Activated CD4-positive, alpha-beta memory T cell treated with anti-CD3 and anti-CD28 coated beads, Interleukin-2, amount 10 ng/mL, durations not matched to agents 7 days and 5 days (primary cell): ENCODE measurements around the gene TOMM40L. TPM values are rescaled to one million over a fixed set of nuclear protein-coding genes. Genes with fewer than 3 reads are reported as not detected.

Experiments used
- CTCF ChIA-PET: fragments of 350-600 bp; sonication (Branson Sonifier 250); formaldehyde crosslinking; loops from one replicate; lab custom pipeline; 2021; ENCODE audit warnings: antibody characterized with exemption, inconsistent platforms; lab: Charles Lee
- POLR2A ChIA-PET: fragments of 350-600 bp; sonication (Branson Sonifier 250); formaldehyde crosslinking; loops from one replicate; lab custom pipeline; 2021; ENCODE audit warnings: antibody characterized with exemption; lab: Charles Lee
- DNase-seq: peaks from one replicate; pipeline ENCODE4 v3.0.0-alpha.2; 2020
- H3K27ac Mint-ChIP-seq: one replicate; pipeline ENCODE4 v1.8.0; 2021; ENCODE audit warnings: mild to moderate bottlenecking, mixed read lengths
- H3K27me3 Mint-ChIP-seq: one replicate; pipeline ENCODE4 v1.8.0; 2021; ENCODE audit warnings: mixed read lengths
- H3K36me3 Mint-ChIP-seq: one replicate; pipeline ENCODE4 v1.8.0; 2021; ENCODE audit warnings: low read depth, mixed read lengths
- H3K4me1 Mint-ChIP-seq: one replicate; pipeline ENCODE4 v1.8.0; 2021; ENCODE audit warnings: mixed read lengths
- H3K4me3 Mint-ChIP-seq: one replicate; pipeline ENCODE4 v1.8.0; 2021; ENCODE audit warnings: mild to moderate bottlenecking, mixed read lengths
- H3K9me3 Mint-ChIP-seq: one replicate; pipeline ENCODE4 v1.8.0; 2021; ENCODE audit warnings: mixed read lengths
- total RNA-seq, 2 experiments: library from RNA; stranded (reverse); gene quantifications; one replicate each; pipeline ENCODE4 v1.2.3, GENCODE V29; 2021

The TOMM40L gene
- total RNA-seq, 2 experiments from 2014 or later = 17.4 to 18.1 TPM

DNA sequence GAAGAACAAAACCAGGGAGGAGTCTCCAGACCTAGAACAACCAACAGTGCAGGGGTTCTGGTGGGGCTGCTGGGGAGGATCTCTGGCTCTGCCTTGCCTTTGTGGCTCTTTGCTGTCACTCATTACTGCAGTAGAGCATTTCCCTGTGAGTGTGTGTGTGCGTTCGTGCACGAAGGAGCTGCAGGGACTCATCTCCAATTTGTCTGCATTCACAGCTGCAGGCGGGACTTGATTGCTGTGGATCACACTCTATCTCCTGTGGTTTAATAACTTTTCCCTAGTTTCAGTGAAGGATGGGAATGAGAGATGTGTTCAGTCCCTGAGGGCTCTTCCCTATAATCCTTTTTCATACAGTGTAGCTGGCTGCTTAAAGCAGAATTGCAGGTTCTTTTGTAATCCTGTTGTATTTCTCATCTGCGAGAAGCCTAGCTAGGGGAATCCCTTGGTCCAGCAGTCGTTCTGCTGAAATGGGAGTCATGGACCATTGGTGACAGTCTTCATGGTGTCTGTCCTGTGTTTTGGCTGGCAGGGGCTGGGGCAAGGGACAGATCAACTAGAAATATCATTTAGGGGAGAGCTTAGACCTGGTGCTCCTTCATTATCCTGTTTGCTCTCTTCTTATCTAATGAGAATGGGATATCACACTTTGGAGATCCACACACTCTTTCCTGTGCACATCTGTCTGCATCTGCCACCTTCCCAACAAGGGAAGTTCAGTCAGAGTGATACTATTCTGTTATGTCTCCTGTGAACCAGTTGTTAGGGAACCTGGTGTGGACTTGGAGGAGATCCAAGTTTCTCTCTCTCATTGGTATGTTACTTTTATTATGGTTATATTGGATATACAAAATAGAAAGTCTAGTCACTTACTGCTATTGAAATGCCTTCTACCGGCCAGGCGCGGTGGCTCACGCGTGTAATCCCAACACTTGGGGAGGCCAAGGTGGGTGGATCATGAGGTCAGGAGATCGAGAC, 35.7 kb downstream of the TOMM40L start:
- H3K36me3 Mint-ChIP-seq = peaks cover 14% of the 10 kb centered on the region
- H3K4me1 Mint-ChIP-seq = peaks cover 15% of the 10 kb centered on the region
- peaks cover 65% of the 10 kb centered on the region for H3K27me3 Mint-ChIP-seq
- peaks cover 10% of the 10 kb centered on the region for H3K9me3 Mint-ChIP-seq
- DNase-seq = no peak
- no peak overlapping the region for H3K27ac Mint-ChIP-seq
- POLR2A ChIA-PET = no interaction called here
- H3K4me3 Mint-ChIP-seq = no peak overlapping the region
- CTCF ChIA-PET = interaction anchor here (0.8 kb wide), 1 partner anchor 30 kb away, joined by 4 read pairs; no protein-coding TSS in a partner anchor

DNA sequence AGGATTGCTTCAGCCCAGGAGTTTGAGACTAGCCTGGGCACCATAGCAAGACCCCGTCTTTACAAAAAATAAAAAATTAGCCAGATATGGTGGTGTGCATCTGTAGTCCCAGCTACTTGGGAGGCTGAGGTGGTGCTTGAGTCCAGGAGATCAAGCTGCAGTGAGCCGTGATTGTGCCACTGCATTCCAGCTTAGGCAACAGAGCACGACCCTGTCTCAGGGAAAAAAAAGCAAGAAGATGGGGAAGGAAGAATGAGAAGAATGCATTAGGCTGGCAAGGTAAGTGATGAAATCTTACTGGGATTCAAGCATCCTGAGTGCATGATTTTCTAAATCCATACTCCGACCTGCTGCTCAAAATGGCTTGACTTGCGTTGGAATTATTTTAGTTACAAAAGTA, 39.4 kb downstream of the TOMM40L start:
- H3K27ac Mint-ChIP-seq = no peak overlapping the region
- H3K36me3 Mint-ChIP-seq = no peaks in the 10 kb centered on the region
- ChIA-PET CTCF (interaction anchor here (1.7 to 1.8 kb wide), 2 partner anchors 35 to 39 kb away, joined by 3 to 4 read pairs; partner anchors contain the start of gene TOMM40L), POLR2A (no interaction called here)
- H3K9me3 Mint-ChIP-seq = no peaks in the 10 kb centered on the region
- peaks cover 30% of the 10 kb centered on the region for H3K27me3 Mint-ChIP-seq
- no peak overlapping the region for H3K4me3 Mint-ChIP-seq
- DNase-seq = no peak
- peaks cover 2% of the 10 kb centered on the region for H3K4me1 Mint-ChIP-seq

DNA sequence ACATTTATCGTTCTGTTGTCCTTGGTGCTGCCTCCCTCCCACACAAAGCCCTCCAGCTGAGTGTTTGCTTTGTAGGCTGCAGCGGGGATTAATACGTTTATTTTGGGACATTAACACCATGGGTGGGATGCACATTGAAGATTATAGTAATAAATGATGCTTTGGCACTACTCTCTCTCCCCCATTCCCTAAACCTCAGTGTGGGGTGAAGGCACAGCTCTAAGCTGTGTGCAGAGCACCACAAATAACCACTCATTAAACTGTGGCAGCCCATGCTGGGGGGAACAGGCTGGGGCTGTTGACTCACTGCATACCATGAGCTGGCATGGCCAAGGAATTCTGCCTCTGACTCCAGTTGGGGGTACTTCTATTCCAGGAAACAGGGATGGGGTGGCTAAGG, 40.3 kb downstream of the TOMM40L start:
- no peak for DNase-seq
- ChIA-PET POLR2A (no interaction called here), CTCF (no interaction called here)
- Mint-ChIP-seq H3K9me3 (no peaks in the 10 kb centered on the region), H3K36me3 (no peaks in the 10 kb centered on the region), H3K4me3 (no peak overlapping the region), H3K4me1 (peaks cover 2% of the 10 kb centered on the region), H3K27me3 (peaks cover 21% of the 10 kb centered on the region), H3K27ac (no peak overlapping the region)

DNA sequence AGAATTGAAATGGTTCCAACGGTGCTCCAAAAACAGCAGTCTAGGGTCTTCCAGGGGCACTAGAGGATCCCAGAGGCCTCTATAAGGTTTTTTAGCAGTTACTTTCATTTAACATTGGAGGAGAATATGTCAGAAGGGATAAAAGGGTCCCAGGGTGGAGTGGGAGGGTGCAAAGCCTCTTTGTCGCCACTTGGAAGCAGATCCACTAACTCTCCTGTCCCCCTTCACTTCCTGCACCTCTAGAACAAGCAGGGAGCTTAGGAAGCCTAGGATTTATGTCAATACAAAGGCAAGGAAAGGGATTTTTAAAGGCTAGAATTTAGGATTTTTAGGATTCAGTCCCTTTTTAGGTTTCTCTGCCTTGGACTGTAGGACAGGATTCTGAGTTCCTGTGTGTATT, 41.0 kb downstream of the TOMM40L start:
- peaks cover 2% of the 10 kb centered on the region for H3K4me1 Mint-ChIP-seq
- no peak overlapping the region for H3K4me3 Mint-ChIP-seq
- no peak for DNase-seq
- peaks cover 15% of the 10 kb centered on the region for H3K27me3 Mint-ChIP-seq
- POLR2A ChIA-PET = no interaction called here
- no peak overlapping the region for H3K27ac Mint-ChIP-seq
- H3K9me3 Mint-ChIP-seq = no peaks in the 10 kb centered on the region
- H3K36me3 Mint-ChIP-seq = no peaks in the 10 kb centered on the region
- CTCF ChIA-PET = no interaction called here

DNA sequence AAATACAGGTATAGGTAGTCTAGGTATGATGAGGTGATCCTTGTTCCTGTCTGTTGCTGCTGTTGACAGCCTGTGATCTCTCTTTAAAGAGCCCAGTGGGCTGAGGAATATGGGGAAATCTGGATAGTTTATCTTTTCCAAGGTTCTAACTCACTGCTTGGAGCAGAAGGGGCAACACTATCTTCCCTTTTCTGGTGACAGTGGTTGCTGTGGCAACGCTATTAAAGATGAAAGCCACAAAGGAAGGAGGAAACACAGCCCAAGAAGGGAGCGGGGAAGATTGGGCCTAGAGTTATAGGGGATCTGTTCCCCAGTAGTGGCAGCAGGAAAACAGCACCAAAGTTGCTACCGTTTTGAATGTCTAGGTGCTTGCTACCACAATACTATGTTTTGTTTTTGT, 41.5 kb downstream of the TOMM40L start:
- POLR2A ChIA-PET = no interaction called here
- Mint-ChIP-seq H3K27ac (no peak overlapping the region), H3K27me3 (peaks cover 12% of the 10 kb centered on the region), H3K9me3 (no peaks in the 10 kb centered on the region), H3K4me3 (no peak overlapping the region), H3K4me1 (peaks cover 2% of the 10 kb centered on the region), H3K36me3 (no peaks in the 10 kb centered on the region)
- DNase-seq = no peak
- CTCF ChIA-PET = no interaction called here

DNA sequence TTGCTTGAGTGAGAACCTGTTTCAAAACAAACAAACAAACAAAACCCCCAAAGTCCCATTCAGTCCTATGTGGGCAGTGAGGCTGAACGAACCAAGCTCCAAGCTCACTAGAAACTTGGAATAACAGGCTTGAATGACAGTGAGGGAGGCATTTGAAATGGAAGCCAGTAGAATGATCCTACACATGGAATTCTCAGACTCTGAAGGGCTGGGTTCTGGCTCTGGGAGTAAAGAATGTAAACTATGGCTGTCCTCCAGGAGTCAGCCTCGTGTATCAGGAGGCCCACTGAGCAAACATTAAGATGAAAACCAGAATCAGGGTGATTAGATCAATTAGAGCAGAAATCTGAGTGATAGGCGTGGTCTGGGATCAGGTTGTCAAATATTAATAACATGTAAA, 47.5 kb downstream of the TOMM40L start:
- no peaks in the 10 kb centered on the region for H3K9me3 Mint-ChIP-seq
- CTCF ChIA-PET = interaction anchor here (0.6 to 1.9 kb wide), 2 partner anchors 62 to 109 kb away, joined by 3 to 5 read pairs; no protein-coding TSS in a partner anchor
- no peak overlapping the region for H3K27ac Mint-ChIP-seq
- DNase-seq = no peak
- H3K27me3 Mint-ChIP-seq = peaks cover 27% of the 10 kb centered on the region
- no peaks in the 10 kb centered on the region for H3K36me3 Mint-ChIP-seq
- POLR2A ChIA-PET = no interaction called here
- H3K4me3 Mint-ChIP-seq = no peak overlapping the region
- H3K4me1 Mint-ChIP-seq = no peaks in the 10 kb centered on the region

DNA sequence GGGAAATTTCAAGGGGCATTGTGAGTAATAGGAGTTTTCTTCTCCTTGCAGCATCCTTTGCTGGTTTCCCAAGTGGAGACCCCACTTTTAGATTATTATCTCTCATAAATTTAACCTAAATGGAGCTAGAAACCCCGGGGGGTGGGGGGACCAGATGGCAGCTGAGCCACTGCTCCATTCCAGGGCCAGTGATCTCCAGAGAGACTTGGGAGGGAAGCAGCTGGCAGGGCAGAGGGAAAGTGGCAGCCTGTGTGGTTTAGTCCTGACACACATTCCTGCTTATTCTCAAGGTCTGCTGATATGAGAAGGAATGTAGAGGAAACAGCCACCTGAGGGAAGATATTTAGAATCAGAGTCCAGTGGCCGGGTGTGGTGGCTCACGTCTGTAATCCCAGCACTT, 49.0 kb downstream of the TOMM40L start:
- CTCF ChIA-PET = interaction anchor here (1.2 kb wide), 1 partner anchor 9 kb away, joined by 3 read pairs; no protein-coding TSS in a partner anchor
- Mint-ChIP-seq H3K27ac (no peak overlapping the region), H3K27me3 (peaks cover 35% of the 10 kb centered on the region), H3K4me3 (no peak overlapping the region), H3K36me3 (no peaks in the 10 kb centered on the region), H3K9me3 (no peaks in the 10 kb centered on the region), H3K4me1 (no peaks in the 10 kb centered on the region)
- POLR2A ChIA-PET = no interaction called here
- DNase-seq = no peak

Other genes with a start within 250 kb of the TOMM40L start
- gene F11R, start 204.9 kb upstream of the TOMM40L start, total RNA-seq = 10 to 100 TPM; 13.9 to 16.2 TPM
- gene TSTD1, start 187.1 kb upstream of the TOMM40L start, total RNA-seq = 10 to 100 TPM; 56.1 to 63.8 TPM
- gene USF1, start 180.1 kb upstream of the TOMM40L start, total RNA-seq = 10 to 100 TPM; 67.4 to 68.0 TPM
- gene ARHGAP30, start 156.2 kb upstream of the TOMM40L start, total RNA-seq = 100 to 1,000 TPM; 331 to 339 TPM
- not detected for gene NECTIN4, start 136.5 kb upstream of the TOMM40L start, total RNA-seq
- 1 to 10 TPM; 1.2 TPM for gene KLHDC9, start 127.7 kb upstream of the TOMM40L start, total RNA-seq
- 10 to 100 TPM; 76.6 to 78.8 TPM for gene PFDN2, start 108.0 kb upstream of the TOMM40L start, total RNA-seq
- 10 to 100 TPM; 50.8 to 51.5 TPM for gene NIT1, start 108.0 kb upstream of the TOMM40L start, total RNA-seq
- gene DEDD, start 93.4 kb upstream of the TOMM40L start, total RNA-seq = 10 to 100 TPM; 38.2 to 40.0 TPM
- 100 to 1,000 TPM; 103 to 113 TPM for gene UFC1, start 72.1 kb upstream of the TOMM40L start, total RNA-seq
- gene USP21, start 66.6 kb upstream of the TOMM40L start, total RNA-seq = 10 to 100 TPM; 32.5 to 34.8 TPM
- 10 to 100 TPM; 32.9 to 33.2 TPM for gene PPOX, start 59.6 kb upstream of the TOMM40L start, total RNA-seq
- gene B4GALT3, start 48.6 kb upstream of the TOMM40L start, total RNA-seq = 10 to 100 TPM; 55.0 to 56.7 TPM
- 1 to 10 TPM in 1 of 2 experiments, under 1 TPM in 1; 0.83 to 1.2 TPM for gene ADAMTS4, start 27.0 kb upstream of the TOMM40L start, total RNA-seq
- gene NDUFS2, start 23.7 kb upstream of the TOMM40L start, total RNA-seq = 10 to 100 TPM; 83.0 to 87.3 TPM
- gene FCER1G, start 10.8 kb upstream of the TOMM40L start, total RNA-seq = 1 to 10 TPM; 1.1 to 1.3 TPM
- gene APOA2, start 2.4 kb upstream of the TOMM40L start, total RNA-seq = not detected
- not detected for gene NR1I3, start 12.1 kb downstream of the TOMM40L start, total RNA-seq
- gene PCP4L1, start 32.7 kb downstream of the TOMM40L start, total RNA-seq = under 1 TPM in 1 of 2 experiments, not detected in 1; 0.28 TPM
- gene MPZ, start 83.9 kb downstream of the TOMM40L start, total RNA-seq = 1 to 10 TPM; 5.9 to 8.1 TPM
- gene SDHC, start 88.3 kb downstream of the TOMM40L start, total RNA-seq = 100 to 1,000 TPM; 172 to 173 TPM
- gene CFAP126, start 141.8 kb downstream of the TOMM40L start, total RNA-seq = not detected